ENCODE measurements around the gene WWOX.

Gene WWOX

GRCh38 chr16:79132701-79133100 is 1033.2 kb downstream of the WWOX start:
- DNase-seq: no peak
- in situ Hi-C loops (cut with MboI; ENCODE audit: low pct_unique_long_range_greater_than_20kb, low sequenced_read_pairs): no loop called here

- no peak for DNase-seq
- in situ Hi-C loops (cut with MboI; ENCODE audit: low pct_unique_long_range_greater_than_20kb, low sequenced_read_pairs): no loop called here
Measured at GRCh38 chr16:79134300-79134699, 1034.8 kb downstream of the WWOX start.

- in situ Hi-C loops (cut with MboI; ENCODE audit: low pct_unique_long_range_greater_than_20kb, low sequenced_read_pairs): no loop called here
- DNase-seq: no peak
Measured at GRCh38 chr16:79136955-79137354, 1037.5 kb downstream of the WWOX start.

- in situ Hi-C loops (cut with MboI; ENCODE audit: low pct_unique_long_range_greater_than_20kb, low sequenced_read_pairs): no loop called here
Measured at GRCh38 chr16:79137426-79137939, 1038.0 kb downstream of the WWOX start.

DNA sequence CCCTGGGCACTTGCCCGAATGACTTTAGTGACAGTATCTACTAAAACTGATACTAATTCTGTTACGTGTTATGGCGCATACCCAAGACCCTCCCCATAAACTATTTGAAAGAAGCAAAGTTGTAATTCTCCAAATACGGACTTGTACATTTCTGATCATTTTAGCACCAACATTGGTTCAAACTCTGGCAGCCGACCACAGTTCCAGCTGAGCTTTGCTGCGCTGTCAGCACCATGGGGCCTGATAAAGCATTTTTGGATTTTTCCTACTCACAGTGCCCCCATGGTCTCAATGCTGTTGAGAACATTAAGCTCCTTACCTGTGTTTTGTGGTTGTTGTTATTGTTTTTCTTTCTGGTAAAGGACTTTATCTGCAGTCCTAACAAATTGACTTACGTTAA is 1040.3 kb downstream of the WWOX start:
- DNase-seq: no peak
- in situ Hi-C loops (cut with MboI; ENCODE audit: low pct_unique_long_range_greater_than_20kb, low sequenced_read_pairs): no loop called here

More at GRCh38 chr16:79137426-79137939, 1038.0 kb downstream of the WWOX start:
- no peak for DNase-seq

- DNase-seq: no peak
- in situ Hi-C loops (cut with MboI; ENCODE audit: low pct_unique_long_range_greater_than_20kb, low sequenced_read_pairs): no loop called here
Measured at GRCh38 chr16:79143026-79143425, 1043.6 kb downstream of the WWOX start.

GRCh38 chr16:79150151-79150550 is 1050.7 kb downstream of the WWOX start:
- in situ Hi-C loops (cut with MboI; ENCODE audit: low pct_unique_long_range_greater_than_20kb, low sequenced_read_pairs): no loop called here

GRCh38 chr16:79150632-79151310 is 1051.3 kb downstream of the WWOX start:
- no peak for DNase-seq
- in situ Hi-C loops (cut with MboI; ENCODE audit: low pct_unique_long_range_greater_than_20kb, low sequenced_read_pairs): no loop called here

More at GRCh38 chr16:79150151-79150550, 1050.7 kb downstream of the WWOX start:
- DNase-seq: no peak

- DNase-seq: no peak
- in situ Hi-C loops (cut with MboI; ENCODE audit: low pct_unique_long_range_greater_than_20kb, low sequenced_read_pairs): no loop called here
Measured at GRCh38 chr16:79154086-79154485, 1054.6 kb downstream of the WWOX start.

DNA sequence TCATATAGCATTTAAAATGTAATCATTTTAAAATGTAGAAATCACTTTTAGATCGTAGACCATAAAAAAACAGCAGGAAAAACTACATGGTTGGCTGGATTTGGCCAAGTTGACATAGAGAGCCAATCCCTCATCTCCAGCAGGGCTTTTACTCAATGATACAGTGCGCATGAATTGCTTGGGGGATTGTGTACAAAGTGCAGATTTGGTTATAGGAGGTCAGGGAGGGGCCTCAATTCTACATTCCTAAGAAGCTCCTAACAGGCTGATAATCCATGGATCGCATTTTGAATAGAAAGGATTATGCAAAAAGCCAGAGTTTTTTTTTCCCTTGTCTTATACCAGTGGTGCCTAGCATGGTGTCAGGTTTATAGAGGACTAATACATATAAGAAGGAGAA is 1056.0 kb downstream of the WWOX start:
- in situ Hi-C loops (cut with MboI; ENCODE audit: low pct_unique_long_range_greater_than_20kb, low sequenced_read_pairs): no loop called here
- no peak for DNase-seq

DNA sequence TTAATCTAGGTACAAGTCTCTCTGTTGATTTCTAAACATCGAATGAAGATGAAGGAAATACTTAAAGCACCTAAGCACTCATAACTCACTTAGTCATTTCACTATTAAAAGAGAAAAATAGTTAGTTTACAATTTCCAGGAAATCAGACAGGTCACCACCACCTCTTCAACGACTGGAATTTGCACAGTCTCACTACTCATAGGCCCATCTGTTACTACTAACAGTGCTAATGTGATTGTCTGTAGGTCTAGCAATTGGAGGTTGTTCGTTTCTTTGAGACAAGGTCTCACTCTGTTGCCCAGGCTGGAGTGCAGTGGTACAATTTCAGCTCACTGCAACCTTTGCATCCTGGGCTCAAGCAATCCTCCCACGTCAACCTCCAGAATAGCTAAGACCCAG is 1056.5 kb downstream of the WWOX start:
- in situ Hi-C loops (cut with MboI; ENCODE audit: low pct_unique_long_range_greater_than_20kb, low sequenced_read_pairs): no loop called here
- no peak for DNase-seq

DNA sequence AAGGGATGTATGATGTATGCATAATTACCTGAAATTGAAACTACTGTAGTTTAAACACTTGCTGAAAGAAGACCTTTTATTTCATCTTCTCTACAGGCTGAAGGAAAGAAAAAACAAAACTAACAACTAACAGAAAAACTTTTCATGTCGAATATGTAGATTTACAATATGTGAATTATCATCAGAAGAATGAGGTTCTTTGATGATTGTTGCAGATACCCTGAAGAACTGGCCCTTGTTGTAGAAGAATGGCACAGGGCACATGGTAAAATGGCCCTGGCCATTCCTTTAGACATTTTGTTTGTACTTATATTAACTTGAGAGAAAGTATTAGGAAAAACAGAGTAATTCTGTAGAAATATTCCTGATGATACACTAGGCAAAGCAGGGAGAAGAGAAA is 1057.3 kb downstream of the WWOX start:
- in situ Hi-C loops (cut with MboI; ENCODE audit: low pct_unique_long_range_greater_than_20kb, low sequenced_read_pairs): no loop called here
- DNase-seq: no peak

DNA sequence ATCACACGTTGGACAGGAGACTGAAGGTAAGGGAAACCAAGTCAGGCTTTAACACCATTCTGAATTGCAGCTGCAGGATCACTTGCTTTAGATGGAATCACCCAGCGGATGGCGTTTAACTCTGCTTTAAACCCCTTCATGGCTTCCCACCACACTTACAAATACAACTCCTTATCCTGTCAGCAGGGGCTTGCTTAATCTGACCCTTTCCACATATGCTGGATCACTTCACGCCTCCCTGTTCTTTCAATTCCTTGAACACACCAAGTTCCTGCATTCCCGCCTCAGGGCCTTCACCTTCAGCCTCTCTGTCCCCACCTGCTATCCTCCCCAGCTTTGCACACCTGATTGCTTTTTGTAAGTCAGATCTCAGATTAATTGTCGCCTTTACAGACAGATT is 1058.9 kb downstream of the WWOX start:
- in situ Hi-C loops (cut with MboI; ENCODE audit: low pct_unique_long_range_greater_than_20kb, low sequenced_read_pairs): no loop called here
- no peak for DNase-seq

DNA sequence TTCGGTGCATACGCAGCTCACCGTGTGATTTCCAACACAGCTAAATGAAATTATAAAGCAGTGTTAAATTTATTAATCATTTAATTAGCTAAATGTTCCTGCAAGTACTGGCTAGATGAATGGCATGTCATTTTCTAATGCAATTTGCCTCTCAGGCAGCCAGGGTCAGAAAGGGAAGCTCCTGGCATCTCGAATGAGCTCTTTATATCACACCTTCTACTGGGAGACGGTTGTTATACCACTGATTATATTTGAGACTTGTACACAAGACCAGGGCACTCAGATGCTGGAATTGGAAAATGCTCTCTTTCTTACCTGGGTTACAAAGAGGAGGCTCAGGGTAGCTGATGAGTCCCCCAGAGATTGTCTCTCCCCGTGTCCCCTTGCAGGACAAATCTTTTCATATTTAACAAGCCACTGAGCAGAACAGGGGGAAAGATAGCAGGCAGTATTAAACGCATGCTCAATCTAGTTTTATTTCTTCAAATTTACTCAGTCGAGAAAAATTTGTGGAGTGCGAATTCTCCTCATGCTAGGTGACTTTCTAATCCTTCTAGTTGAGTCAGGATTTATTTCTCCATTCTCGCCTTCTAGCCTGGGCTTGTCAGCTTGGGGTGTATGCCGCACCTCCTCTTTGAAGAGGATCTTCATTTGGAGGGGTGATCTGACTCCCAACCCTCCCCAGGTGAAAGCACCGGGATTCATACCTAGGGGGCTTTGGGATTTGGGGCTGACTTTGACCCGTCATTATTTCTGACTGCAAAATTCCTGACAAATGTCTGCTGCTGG is 1060.0 kb downstream of the WWOX start:
- in situ Hi-C loops (cut with MboI; ENCODE audit: low pct_unique_long_range_greater_than_20kb, low sequenced_read_pairs): no loop called here
- DNase-seq: no peak

GRCh38 chr16:79162977-79163376 is 1063.5 kb downstream of the WWOX start:
- in situ Hi-C loops (cut with MboI; ENCODE audit: low pct_unique_long_range_greater_than_20kb, low sequenced_read_pairs): no loop called here
- no peak for DNase-seq

DNA sequence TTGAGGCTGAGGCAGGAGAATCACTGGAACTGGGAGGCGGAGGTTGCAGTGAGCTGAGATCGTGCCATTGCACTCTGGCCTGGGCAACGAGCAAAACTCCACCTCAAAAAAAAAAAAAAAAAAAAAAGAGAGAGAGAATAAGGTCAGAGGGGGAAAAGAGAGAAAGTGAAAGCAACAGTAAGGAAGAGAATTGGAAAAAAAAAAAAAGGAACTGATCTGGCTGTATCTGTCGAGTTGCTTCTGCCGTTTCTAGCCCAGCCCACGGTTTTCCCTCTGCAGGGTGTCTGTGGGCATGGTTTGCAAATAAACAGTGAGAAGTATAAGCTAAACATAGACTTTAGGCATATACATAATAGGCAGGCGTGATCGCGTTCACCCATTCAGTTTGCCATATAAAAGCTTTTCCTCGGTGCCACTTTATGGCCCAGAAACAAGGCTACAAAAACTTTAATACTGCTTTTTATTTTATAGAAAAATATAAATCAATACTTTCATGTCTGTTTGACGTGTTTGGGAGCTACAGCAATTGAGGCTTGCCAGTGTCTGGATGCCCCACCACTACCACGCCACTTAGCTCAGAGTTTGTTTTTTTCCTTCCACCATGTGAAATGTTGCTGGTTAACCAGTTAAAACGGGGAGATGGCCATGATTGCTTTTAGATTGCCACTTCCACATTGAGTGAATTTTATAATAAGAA is 1064.4 kb downstream of the WWOX start:
- peak; percentile 75 for DNase-seq
- in situ Hi-C loops (cut with MboI; ENCODE audit: low pct_unique_long_range_greater_than_20kb, low sequenced_read_pairs): no loop called here

DNA sequence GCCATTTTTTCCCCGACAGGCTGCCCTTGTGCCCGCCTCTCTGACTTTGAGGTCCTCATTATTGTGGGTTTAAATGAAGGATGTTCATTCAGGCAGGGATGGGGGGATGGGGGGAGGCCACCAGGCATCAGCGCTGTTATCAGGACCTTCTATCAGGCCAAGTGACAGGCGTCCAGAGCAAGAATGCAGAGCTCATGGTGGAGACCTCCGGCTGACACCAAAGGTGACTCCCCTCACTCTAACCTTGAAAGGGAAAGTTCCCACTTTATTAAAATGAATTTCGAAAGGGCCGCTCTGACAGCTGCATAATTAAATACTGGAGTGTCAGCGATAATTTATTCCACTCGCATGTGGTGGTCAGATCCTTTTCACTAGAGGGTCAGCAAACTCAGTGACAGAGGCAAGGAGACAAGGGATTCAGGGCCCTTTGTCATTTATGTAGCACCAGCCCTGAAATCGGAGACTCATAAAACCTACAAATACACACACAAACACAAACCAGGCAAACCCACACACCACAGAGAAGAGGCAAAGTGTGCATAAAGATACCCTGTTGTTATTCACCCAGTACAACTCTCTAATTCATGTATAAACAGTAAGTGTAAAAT is 1065.0 kb downstream of the WWOX start:
- DNase-seq: no peak
- in situ Hi-C loops (cut with MboI; ENCODE audit: low pct_unique_long_range_greater_than_20kb, low sequenced_read_pairs): no loop called here

GRCh38 chr16:79165079-79165478 is 1065.6 kb downstream of the WWOX start:
- in situ Hi-C loops (cut with MboI; ENCODE audit: low pct_unique_long_range_greater_than_20kb, low sequenced_read_pairs): no loop called here

GRCh38 chr16:79165506-79165905 is 1066.1 kb downstream of the WWOX start:
- no peak for DNase-seq
- in situ Hi-C loops (cut with MboI; ENCODE audit: low pct_unique_long_range_greater_than_20kb, low sequenced_read_pairs): no loop called here

More at GRCh38 chr16:79165079-79165478, 1065.6 kb downstream of the WWOX start:
- no peak for DNase-seq
